Tibial artery (tissue), 4 donors: ENCODE data around the gene TRIM72.

Source experiments
- DNase-seq, 2 donors: peaks; one replicate each; pipeline ENCODE4 v3.0.0-alpha.2; 2019
- H3K27ac ChIP-seq, 2 donors: fragments of 200-600 bp; sonication (generic) in 1 of 2; 1 replicate in 1 of 2; 2 replicates in 1 of 2; pipeline ENCODE4 v1.5.1; 2018 to 2019; ENCODE audit warnings: mild to moderate bottlenecking in 1 of 2
- H3K27me3 ChIP-seq, 2 donors: fragments of 200-600 bp; sonication (generic) in 1 of 2; one replicate each; pipeline versions ENCODE4 v1.5.1 to v1.6.0; 2016 to 2019
- H3K36me3 ChIP-seq, 3 donors: fragments of 200-600 bp; sonication (generic) in 2 of 3; one replicate each; pipeline ENCODE4 v1.5.1; 2016 to 2019; ENCODE audit warnings: mild to moderate bottlenecking in 2 of 3
- H3K4me1 ChIP-seq, 4 donors: fragments of 200-600 bp; sonication (generic) in 2 of 4; 1 replicate in 3 of 4; 2 replicates in 1 of 4; pipeline ENCODE4 v1.5.1; 2016 to 2019
- H3K4me3 ChIP-seq, 2 donors: fragments of 200-600 bp; sonication (generic) in 1 of 2; 1 replicate in 1 of 2; 2 replicates in 1 of 2; pipeline ENCODE4 v1.5.1; 2018 to 2019; ENCODE audit warnings: mild to moderate bottlenecking in 2 of 2
- H3K9me3 ChIP-seq, 3 donors: fragments of 200-600 bp; sonication (generic) in 1 of 3; one replicate each; pipeline ENCODE4 v1.5.1; 2016 to 2019
- CTCF ChIP-seq, 2 experiments: fragments of 200-600 bp in 1 of 2; fragments of 450-650 bp in 1 of 2; IDR thresholded peaks; one replicate each; pipeline ENCODE4 v1.5.1; 2017 to 2019; ENCODE audit warnings: antibody characterized with exemption in 2 of 2, mild to moderate bottlenecking in 1 of 2, moderate library complexity in 1 of 2
- intact Hi-C: fragments of 100-400 bp; cut with DNase I; formaldehyde crosslinking; loops from one replicate; pipeline ENCODE4 v1.15.0; 2023; ENCODE audit warnings: low total_unique reads

Gene TRIM72

DNA sequence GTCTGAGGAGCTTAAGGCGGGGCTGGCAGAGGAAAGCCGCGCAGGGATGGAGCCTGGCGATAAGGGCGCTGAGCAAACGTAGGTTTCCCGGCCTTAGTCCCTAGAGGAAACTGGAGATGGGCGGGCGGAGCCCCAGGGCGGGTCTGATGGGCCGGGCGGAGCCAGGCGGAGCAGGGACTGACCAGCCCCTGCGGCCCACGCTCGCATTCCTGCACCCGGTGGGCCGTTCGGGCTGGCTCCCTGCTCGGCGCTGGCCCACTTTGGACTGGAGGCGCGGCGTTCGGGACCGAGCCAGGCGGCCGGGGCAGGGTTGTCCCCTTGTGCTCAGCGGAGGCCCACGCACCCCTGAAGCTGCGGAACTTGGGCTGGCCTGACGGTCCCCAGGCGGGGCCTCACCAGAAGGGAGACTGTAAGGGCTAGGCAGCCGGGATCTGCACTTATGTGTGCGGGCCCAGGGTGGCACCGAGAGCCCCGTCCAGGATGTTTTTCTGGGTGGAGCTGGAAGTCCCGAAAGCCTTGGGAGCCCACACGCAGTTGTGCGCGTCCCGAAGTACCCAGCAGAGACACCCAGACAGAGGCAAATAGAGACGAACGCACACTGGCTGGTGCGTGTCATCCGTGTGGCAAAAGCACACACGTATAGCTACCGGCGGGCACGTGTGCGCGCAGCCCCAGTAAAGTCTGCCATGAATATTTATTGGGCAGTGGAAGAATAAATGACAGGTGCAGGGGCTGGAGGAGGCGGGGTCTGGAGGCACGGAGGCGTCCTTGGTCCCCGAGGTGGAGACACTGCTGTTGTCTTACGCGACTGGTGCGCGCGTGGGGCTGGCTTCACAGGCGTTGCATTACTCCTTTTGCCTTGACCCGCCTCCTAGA is 1.6 kb downstream of the TRIM72 start:
- Histone ChIP-seq H3K36me3 (no peaks in the 10 kb centered on the region), H3K27me3 (peaks cover 0 to 41% of the 10 kb centered on the region in 2 donors), H3K27ac (no peak overlapping the region), H3K4me3 (peak overlapping the region; percentile 45 to 55), H3K9me3 (no peaks in the 10 kb centered on the region), H3K4me1 (peaks cover 0 to 32% (median 26%) of the 10 kb centered on the region in 4 donors)
- intact Hi-C loops: no loop called here
- no peak for TF ChIP-seq CTCF (IDR thresholded peaks at IDR 0.05)
- DNase-seq: peak in 1 of 2 donors; percentile 36

GRCh38 chr16:31216422-31217135 is 2.7 kb downstream of the TRIM72 start, which contains the start of gene PYDC1:
PYDC1 (minus strand) TSS chr16:31217135; CDS start chr16:31217028, 107 bp downstream.
- TF ChIP-seq CTCF (IDR thresholded peaks at IDR 0.05): no peak
- H3K27ac ChIP-seq: no peak within 1 kb of the TSS
- no peaks in the 10 kb centered on the region for H3K9me3 ChIP-seq
- H3K4me3 ChIP-seq: peak within 1 kb of the TSS in 1 of 2 donors; percentile 55
- H3K36me3 ChIP-seq: no peaks in the 10 kb centered on the region
- intact Hi-C loops: no loop called here
- H3K4me1 ChIP-seq: peaks cover 0 to 32% (median 26%) of the 10 kb centered on the region in 4 donors
- DNase-seq: no peak
- peaks cover 0 to 48% of the 10 kb centered on the region in 2 donors for H3K27me3 ChIP-seq

DNA sequence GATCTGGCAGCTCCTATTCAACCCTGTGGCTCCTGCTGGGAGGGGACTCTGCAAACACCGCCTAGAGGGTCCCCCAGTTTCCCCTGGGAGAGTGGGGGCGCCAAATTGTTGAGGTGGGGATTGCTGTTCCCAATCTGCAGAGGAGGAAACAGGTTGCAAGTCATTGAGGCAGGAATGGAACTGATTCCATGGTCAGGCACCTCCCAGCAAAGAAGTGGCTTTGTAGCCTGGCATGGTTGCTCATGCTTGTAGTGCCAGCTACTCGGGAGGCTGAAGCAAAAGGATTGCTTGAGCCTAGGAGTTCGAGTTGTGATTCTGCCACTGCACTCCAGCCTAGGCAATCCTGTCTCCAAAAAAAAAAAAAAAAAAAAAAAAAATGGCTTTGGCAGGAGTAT is 3.2 kb downstream of the TRIM72 start:
- TF ChIP-seq CTCF (IDR thresholded peaks at IDR 0.05): no peak
- no peaks in the 10 kb centered on the region for H3K36me3 ChIP-seq
- no peaks in the 10 kb centered on the region for H3K9me3 ChIP-seq
- peaks cover 0 to 32% (median 26%) of the 10 kb centered on the region in 4 donors for H3K4me1 ChIP-seq
- intact Hi-C loops: no loop called here
- peaks cover 0 to 48% of the 10 kb centered on the region in 2 donors for H3K27me3 ChIP-seq
- no peak for DNase-seq
- H3K4me3 ChIP-seq: peak overlapping the region in 1 of 2 donors; percentile 55
- no peak overlapping the region for H3K27ac ChIP-seq

- no peaks in the 10 kb centered on the region for H3K9me3 ChIP-seq
- no peak overlapping the region for H3K27ac ChIP-seq
- peaks cover 0 to 54% of the 10 kb centered on the region in 2 donors for H3K27me3 ChIP-seq
- TF ChIP-seq CTCF (IDR thresholded peaks at IDR 0.05): no peak
- H3K4me1 ChIP-seq: peaks cover 0 to 32% (median 26%) of the 10 kb centered on the region in 4 donors
- intact Hi-C loops: no loop called here
- no peaks in the 10 kb centered on the region for H3K36me3 ChIP-seq
- H3K4me3 ChIP-seq: no peak overlapping the region
- DNase-seq: no peak
Measured at GRCh38 chr16:31219154-31219741, 5.3 kb downstream of the TRIM72 start.

DNA sequence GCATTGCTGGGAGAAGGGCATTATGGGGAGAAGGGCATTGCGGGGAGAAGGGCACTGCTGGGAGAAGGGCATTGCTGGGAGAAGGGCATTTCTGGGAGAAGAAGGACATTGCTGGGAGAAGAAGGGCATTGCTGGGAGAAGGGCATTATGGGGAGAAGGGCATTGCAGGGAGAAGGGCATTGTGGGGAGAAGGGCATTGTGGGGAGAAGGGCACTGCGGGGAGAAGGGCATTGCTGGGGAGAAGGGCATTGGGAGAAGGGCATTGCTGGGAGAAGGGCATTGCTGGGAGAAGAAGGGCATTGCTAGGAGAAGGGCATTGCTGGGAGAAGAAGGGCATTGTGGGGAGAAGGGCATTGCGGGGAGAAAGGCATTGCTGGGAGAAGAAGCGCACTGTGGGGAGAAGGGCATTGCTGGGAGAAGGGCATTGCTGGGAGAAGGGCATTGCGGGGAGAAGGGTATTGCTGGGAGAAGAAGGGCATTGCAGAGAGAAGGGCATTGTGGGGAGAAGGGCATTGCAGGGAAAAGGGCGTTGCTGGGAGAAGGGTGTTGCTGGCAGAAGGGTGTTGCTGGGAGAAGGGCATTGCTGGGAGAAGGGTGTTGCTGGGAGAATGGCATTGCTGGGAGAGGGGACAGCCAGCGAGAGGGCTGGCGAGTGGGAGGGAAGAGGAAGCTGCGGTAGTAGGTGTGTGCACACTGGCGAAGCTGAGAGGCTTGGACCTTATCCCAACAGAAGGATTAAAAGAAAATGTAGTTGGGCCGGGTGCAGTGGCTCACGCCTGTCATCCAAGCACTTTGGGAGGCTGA is 7.6 kb downstream of the TRIM72 start:
- no peaks in the 10 kb centered on the region for H3K9me3 ChIP-seq
- peaks cover 0 to 51% of the 10 kb centered on the region in 2 donors for H3K27me3 ChIP-seq
- H3K27ac ChIP-seq: no peak overlapping the region
- no peak overlapping the region for H3K4me3 ChIP-seq
- intact Hi-C loops: no loop called here
- DNase-seq: no peak
- H3K36me3 ChIP-seq: no peaks in the 10 kb centered on the region
- peaks cover 0 to 9% (median 5%) of the 10 kb centered on the region in 4 donors for H3K4me1 ChIP-seq
- TF ChIP-seq CTCF (IDR thresholded peaks at IDR 0.05): no peak
